NCI-H1105 treated with DMSO at 0.1 percent for 48 hours (cell line): ENCODE results near the gene PCNX3.
"Not testable (repeated sequence)": the region's sequence is repeated elsewhere in the genome, so short reads cannot be mapped to it uniquely, and the experiment has no call there.

Experiments used
- DNase-seq: peaks from one replicate; lab custom pipeline; 2025; lab: John Stamatoyannopoulos, UW

Gene PCNX3

DNA sequence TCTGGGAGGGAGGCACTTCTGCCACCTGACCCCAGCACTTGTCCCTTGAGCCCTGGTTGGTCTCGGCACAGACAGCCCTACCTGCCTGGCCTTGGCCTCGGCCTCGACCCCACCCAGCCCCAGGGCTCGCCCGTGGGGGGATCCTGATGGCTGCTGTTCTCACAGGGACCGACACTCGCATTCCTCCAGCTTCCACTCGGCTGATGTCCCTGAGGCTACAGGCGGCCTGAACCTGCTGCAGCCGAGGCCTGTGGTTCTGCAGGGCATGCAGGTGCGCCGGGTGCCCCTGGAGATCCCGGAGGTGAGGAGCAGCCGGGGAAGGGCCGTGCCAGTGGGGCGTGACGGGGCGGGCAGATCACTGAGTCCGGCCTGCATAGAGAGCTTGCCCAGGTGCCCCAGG lies 5.1 kb downstream of the PCNX3 start:
- no peak for DNase-seq

DNA sequence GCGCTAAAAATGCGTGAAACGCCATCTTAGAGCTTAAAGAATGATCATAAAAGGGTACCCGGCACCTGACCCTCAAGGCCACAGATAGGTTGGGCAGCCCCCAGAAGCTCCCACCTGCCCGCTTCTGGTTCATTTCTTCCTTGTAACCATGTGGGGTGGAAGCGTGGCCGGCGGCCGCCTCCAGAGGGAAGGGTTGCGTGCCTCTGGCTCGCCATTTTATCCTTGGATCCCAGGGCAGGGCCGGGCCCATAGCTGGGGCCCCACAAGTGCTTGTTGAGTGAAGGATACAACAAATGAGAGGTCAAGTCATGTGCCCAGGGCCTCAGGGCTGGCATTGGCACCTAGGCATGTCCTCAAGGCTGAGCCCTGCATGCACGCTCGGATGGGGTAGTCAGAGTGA lies 5.9 kb downstream of the PCNX3 start:
- DNase-seq = no peak

- DNase-seq = no peak
Measured at GRCh38 chr11:65622011-65622410, 6.4 kb downstream of the PCNX3 start.

GRCh38 chr11:65623177-65623576 lies 7.6 kb downstream of the PCNX3 start:
- no peak for DNase-seq

GRCh38 chr11:65623852-65624616 lies 8.5 kb downstream of the PCNX3 start:
- DNase-seq = no peak

DNA sequence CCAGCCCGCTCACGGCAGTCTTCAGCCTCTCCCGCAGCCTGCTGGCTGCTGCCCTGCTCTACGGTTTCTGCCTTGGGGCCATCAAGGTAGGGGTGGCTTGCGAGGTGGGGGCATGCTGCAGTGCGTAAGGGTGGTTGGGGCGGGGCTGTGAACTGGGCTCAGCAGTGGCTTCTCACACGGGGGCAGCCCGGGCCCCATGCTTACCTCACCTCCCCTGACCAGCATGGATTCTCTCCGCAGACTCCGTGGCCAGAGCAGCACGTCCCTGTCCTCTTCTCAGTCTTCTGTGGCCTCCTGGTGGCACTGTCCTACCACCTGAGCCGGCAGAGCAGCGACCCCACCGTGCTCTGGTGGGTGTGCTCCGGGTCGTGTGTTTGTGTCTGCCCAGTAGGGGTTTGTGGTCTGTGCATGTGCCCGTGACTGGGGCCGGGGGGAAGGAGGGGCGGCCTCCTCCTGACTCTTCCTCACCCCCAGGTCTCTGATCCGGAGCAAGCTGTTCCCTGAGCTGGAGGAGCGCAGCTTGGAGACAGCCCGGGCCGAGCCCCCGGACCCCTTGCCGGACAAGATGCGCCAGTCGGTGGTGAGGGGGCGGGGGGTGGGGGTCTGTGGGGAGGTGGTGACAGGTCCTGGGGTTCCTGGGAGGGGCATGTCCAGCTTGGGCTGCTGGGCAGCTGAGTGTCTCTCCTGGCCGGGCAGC lies 9.5 kb downstream of the PCNX3 start:
- DNase-seq = no peak

DNA sequence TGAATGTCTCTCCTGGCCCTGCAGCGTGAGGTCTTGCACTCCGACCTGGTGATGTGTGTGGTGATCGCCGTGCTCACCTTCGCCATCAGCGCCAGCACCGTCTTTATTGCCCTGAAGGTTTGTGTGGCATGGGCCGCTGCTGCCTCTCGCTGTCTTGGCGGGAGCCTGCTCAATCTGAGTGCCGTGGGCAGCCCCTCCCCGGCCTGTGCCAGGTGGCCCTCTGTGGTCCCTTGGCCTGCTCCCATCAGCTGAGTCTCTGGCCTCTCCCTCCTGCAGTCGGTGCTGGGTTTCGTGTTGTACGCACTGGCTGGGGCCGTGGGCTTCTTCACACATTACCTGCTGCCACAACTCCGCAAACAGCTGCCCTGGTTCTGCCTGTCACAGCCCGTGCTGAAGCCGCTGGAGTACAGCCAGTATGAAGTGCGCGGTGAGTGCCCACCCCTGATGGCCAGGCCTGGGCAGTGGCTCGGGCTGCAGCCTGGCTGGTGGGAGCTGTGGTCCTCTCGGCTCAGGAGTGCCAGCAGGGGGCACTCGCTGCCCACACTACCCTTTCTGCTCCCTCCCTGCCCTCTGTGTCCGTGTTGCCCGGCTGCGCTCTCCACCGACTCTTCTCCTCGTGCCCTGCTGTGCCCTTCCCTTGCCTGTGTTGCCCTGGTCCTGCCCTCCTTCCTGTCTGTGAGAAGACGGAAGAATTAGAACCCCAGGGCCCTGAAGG lies 10.2 kb downstream of the PCNX3 start:
- DNase-seq = no peak

- no peak for DNase-seq
Measured at GRCh38 chr11:65627202-65627601, 11.6 kb downstream of the PCNX3 start.

- no peak for DNase-seq
Measured at GRCh38 chr11:65629579-65629978, 14.0 kb downstream of the PCNX3 start.

GRCh38 chr11:65630215-65630614 lies 14.6 kb downstream of the PCNX3 start:
- no peak for DNase-seq

DNA sequence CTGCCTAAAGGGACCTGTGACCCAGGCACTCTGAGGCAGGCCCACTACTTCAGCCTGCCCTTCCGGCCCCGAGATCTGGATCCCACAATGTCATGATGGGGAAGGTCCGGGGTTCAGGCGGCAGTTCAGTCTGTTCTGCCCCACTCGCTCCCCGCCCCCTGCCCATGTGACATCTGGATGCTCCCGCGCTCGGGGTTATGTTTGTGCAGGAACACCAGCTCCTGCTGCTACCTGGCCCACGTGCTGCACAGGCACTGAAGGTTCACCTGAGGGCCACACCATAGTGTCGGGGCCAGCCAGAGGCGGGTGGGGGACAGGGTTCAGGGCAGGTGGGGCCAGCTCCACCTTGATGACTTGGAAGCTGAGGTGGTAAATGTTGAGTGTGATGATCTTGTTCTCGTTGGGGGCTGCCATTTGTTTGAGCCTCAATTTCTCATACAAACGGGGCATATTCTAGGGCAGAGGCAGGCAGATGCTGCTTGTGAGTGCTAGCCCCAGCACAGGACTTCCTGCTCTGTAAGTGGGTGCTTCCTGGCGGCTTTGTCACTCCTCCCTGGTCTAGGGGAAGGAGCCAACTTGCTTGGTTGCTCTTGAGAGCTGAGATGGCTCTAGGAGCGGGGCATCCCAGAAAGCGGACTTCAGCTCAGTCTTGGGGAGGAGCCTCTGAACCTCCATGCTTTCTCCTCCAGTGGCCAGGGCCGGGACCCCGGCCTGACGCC lies 18.0 kb downstream of the PCNX3 start:
- no peak for DNase-seq

DNA sequence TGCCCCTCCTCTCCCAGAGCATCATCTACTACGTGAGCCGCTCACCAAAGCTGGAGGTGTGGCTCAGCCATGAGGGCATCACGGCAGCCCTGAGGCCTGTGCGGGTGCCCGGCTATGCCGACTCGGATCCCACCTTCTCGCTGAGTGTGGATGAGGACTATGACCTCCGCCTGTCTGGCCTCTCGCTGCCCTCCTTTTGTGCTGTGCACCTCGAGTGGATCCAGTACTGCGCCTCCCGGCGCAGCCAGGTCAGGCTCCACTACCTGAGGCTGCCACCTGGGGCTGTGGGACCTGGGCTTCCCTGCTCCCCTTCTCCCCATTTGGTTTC lies 18.5 kb downstream of the PCNX3 start:
- DNase-seq = no peak

DNA sequence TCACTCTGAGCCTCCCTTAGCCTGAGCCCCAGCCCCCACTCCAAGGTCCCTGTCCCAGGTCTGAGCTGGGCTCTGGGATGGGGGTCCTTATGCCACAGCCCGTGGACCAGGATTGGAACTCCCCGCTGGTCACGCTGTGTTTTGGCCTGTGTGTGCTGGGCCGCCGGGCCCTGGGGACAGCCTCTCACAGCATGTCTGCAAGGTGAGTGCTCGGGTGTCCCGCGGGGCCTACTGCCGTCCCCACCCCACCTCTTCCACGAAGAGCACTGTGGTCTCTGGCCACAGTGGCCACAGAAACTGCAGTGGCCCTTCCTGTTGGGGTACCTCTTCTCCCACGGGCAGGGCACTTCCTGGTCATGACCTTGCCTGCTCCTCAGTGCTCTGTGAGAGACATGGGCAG lies 18.9 kb downstream of the PCNX3 start:
- no peak for DNase-seq

DNA sequence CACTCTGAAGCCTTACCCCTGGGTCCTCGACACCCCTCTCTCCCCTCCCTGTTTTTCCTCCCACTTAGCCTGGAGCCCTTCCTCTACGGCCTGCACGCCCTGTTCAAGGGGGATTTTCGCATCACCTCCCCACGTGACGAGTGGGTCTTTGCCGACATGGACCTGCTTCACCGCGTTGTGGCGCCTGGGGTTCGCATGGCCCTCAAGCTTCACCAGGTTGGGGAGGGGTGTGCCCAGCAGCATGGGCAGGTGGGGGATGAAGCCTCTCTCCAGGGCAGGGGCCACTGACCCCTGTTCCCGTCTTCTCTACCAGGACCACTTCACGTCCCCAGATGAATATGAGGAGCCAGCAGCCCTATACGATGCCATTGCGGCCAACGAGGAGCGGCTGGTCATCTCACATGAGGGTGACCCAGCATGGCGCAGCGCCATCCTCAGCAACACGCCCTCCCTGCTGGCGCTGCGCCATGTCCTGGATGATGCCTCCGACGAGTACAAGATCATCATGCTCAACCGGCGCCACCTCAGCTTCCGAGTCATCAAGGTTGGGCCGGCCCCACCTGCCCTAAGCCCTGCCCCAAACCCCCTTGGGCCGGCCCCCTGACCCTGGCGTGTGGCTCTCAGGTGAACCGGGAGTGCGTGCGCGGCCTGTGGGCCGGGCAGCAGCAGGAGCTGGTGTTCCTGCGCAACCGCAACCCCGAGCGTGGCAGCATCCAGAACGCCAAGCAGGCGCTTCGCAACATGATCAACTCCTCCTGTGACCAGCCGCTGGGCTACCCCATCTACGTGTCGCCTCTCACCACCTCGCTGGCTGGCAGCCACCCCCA lies 19.5 kb downstream of the PCNX3 start:
- no peak for DNase-seq

DNA sequence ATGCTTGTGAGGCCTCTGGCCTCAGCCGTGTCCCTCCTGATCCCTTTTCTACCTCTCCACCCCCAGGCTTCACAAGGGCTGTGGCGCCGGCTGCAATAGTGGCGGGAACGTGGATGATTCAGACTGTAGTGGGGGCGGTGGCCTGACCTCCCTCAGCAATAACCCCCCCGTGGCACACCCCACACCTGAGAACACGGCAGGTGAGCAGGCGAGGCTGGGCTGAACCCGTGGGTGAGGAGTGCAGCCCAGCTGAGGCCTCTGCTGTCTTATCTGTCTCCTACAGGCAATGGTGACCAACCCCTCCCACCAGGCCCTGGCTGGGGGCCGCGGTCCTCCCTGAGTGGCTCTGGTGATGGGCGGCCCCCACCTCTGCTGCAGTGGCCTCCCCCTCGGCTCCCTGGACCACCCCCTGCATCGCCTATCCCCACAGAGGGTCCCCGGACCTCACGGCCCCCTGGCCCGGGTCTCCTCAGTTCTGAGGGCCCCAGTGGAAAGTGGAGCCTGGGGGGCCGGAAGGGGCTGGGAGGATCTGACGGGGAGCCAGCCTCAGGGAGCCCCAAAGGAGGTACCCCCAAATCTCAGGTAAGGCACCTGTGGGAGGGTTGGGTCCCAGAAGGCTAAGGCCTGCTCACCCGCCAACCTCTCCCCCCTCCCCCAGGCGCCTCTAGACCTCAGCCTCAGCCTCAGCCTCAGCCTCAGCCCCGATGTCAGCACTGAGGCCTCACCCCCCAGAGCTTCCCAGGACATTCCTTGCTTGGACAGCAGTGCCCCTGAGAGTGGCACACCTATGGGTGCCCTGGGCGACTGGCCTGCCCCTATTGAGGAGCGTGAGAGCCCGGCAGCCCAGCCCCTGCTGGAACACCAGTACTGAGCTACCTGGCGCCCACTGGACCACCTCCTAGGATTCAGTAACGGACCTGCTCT lies 20.8 kb downstream of the PCNX3 start:
- no peak for DNase-seq

GRCh38 chr11:65637032-65637557 lies 21.5 kb downstream of the PCNX3 start:
- DNase-seq = no peak

- DNase-seq = peak; percentile 65
Measured at GRCh38 chr11:65637794-65638419, 22.3 kb downstream of the PCNX3 start, which contains the start of gene SIPA1. Gene SIPA1, plus strand, starts transcription at chr11:65638101. Its CDS starts 2,821 bp downstream, at chr11:65640922.

DNA sequence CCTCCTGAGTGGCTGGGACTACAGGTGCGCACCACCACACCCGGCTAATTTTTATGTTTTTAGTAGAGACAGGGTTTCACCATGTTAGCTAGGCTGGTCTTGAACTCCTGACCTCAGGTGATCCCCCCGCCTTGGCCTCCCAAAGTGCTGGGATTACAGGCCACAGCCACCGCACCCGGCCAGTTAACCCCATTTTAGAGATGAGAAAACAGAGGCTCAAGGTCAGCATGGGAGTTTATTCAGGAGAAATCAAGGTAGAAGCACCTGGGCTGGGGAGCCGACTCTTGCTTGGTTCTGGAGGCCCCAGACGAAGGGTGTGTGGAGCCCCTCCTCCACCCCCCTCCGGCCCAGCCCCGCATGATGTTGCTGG lies 23.6 kb downstream of the PCNX3 start:
- not testable (repeated sequence) for DNase-seq

DNA sequence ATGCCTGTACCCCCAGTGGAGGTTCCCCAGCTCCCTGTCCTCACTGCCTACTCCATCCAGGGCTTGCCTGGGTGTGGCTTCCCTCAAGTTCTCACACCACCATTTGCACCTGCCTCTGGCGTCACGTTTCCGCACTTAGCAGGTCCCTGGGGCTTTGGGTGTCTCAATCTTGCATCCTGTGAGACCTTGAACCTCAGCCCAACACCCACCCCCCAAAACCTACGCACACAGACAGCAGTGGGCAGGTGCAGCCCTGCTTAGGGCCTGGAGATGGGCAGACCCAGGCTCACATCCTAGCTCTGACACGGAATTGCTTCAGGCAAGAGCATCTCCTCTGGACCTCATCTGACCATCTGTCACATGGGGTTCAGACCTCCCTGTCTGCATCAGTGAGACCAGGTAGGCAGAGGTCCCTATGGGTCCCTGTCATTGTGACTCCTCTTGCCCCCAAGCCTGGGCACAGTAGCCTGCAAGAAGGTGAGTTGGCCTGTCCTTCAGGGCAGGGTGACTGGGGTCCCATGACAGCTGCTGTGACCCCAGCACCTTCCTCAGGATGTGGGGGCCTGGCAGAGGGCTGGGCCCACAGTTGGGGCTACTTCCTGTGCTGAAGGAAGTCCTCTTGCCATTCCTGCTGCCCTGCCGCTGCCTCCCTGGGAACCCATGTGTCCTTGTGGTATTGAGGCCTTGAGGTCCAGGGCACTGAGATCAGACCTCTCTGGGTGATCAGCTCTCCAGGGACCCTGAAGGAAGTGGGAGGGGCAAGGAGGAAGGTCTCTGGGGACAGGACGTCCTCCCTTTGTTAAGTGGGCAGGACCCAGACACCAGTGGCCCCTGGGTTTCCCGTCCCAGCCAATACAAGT lies 24.3 kb downstream of the PCNX3 start:
- no peak for DNase-seq
